T-cell (primary cell): ENCODE data around the gene CD74. TPM values are rescaled to one million over a fixed set of nuclear protein-coding genes. Genes with fewer than 3 reads are reported as not detected.

Source experiments
- ATAC-seq, 4 experiments: fragments of 200-7000 bp in 3 of 4; fragments of 150-1000 bp in 1 of 4; cut with Tn5 transposase; replicated peaks in 1 of 4; 1 replicate in 3 of 4; 2 replicates in 1 of 4; pipeline ENCODE4 v1.10.0; 2021; ENCODE audit warnings: moderate library complexity in 3 of 4, mild to moderate bottlenecking in 2 of 4, moderate number of reproducible peaks in 1 of 4
- CTCF ChIA-PET, 2 donors: fragments of 300-600 bp; sonication (Branson Sonifier 250); formaldehyde crosslinking; loops; one replicate each; lab custom pipeline; 2022; ENCODE audit warnings: antibody characterized with exemption in 2 of 2; lab: Charles Lee
- POLR2A ChIA-PET, 2 donors: fragments of 300-600 bp; sonication (Branson Sonifier 250); formaldehyde crosslinking; loops; one replicate each; lab custom pipeline; 2022; ENCODE audit warnings: antibody characterized with exemption in 2 of 2; lab: Charles Lee
- DNase-seq, 35 experiments: peaks; one replicate each; pipeline versions ENCODE4 v3.0.0 to v3.0.0-alpha.2; 2013 to 2023
- H3K27ac ChIP-seq: one replicate; pipeline ENCODE4 v1.5.1; 2013; ENCODE audit warnings: low read length
- H3K27me3 ChIP-seq, 2 experiments: replicated peaks in 1 of 2; 1 replicate in 1 of 2; 2 replicates in 1 of 2; pipeline versions ENCODE4 v1.6.1 to v1.7.0; 2013; ENCODE audit warnings: low read length in 1 of 2, mixed read lengths in 1 of 2; ENCODE audit not compliant: control insufficient read depth in 2 of 2, insufficient read depth in 2 of 2; ENCODE audit errors: extremely low read depth in 1 of 2
- H3K36me3 ChIP-seq, 2 donors: 1 replicate in 1 of 2; 2 replicates in 1 of 2; pipeline versions ENCODE4 v1.6.1 to v1.7.0; 2013; ENCODE audit warnings: low read length in 1 of 2; ENCODE audit not compliant: control insufficient read depth in 2 of 2, insufficient read depth in 1 of 2; ENCODE audit errors: extremely low read depth in 1 of 2
- H3K4me1 ChIP-seq, 2 experiments: 1 replicate in 1 of 2; 2 replicates in 1 of 2; pipeline versions ENCODE4 v1.6.1 to v1.7.0; 2013; ENCODE audit warnings: low read length in 2 of 2, mixed read lengths in 1 of 2; ENCODE audit not compliant: insufficient read depth in 2 of 2, control insufficient read depth in 1 of 2; ENCODE audit errors: extremely low read depth in 1 of 2
- H3K4me3 ChIP-seq, 2 donors: 1 replicate in 1 of 2; 2 replicates in 1 of 2; pipeline versions ENCODE4 v1.5.1 to v1.7.0; 2013; ENCODE audit warnings: mild to moderate bottlenecking in 2 of 2, low read length in 1 of 2, moderate library complexity in 1 of 2; ENCODE audit not compliant: control insufficient read depth in 1 of 2; ENCODE audit errors: extremely low read depth in 1 of 2
- H3K9me3 ChIP-seq: 2 replicates; pipeline ENCODE4 v1.7.0; 2013
- H3K27ac Mint-ChIP-seq, 2 donors: one replicate each; pipeline ENCODE4 v1.8.0; 2020 to 2021; ENCODE audit warnings: mild to moderate bottlenecking in 2 of 2, mixed read lengths in 2 of 2
- H3K27me3 Mint-ChIP-seq, 2 donors: one replicate each; pipeline ENCODE4 v1.8.0; 2021 to 2022; ENCODE audit warnings: mixed read lengths in 2 of 2
- H3K36me3 Mint-ChIP-seq: one replicate; pipeline ENCODE4 v1.8.0; 2021; ENCODE audit warnings: mixed read lengths
- H3K4me1 Mint-ChIP-seq, 3 donors: one replicate each; pipeline ENCODE4 v1.8.0; 2020 to 2022; ENCODE audit warnings: mixed read lengths in 3 of 3, mild to moderate bottlenecking in 1 of 3
- H3K4me3 Mint-ChIP-seq, 3 donors: one replicate each; pipeline ENCODE4 v1.8.0; 2020 to 2022; ENCODE audit warnings: mild to moderate bottlenecking in 3 of 3, mixed read lengths in 3 of 3, moderate library complexity in 3 of 3
- H3K9me3 Mint-ChIP-seq, 3 donors: one replicate each; pipeline ENCODE4 v1.8.0; 2020 to 2022; ENCODE audit warnings: mixed read lengths in 3 of 3
- WGBS: methylation state at CpG from one replicate; pipeline ENCODE4 v1.1.5; 2013; ENCODE audit warnings: missing lambda C conversion rate; ENCODE audit not compliant: insufficient coverage; 5-methylcytosine and 5-hydroxymethylcytosine counted together
- total RNA-seq, 35 experiments: library from RNA in 6 of 35; stranded (reverse) in 6 of 35; fragments of 120-200 nt in 1 of 35; gene quantifications; one replicate each; pipeline versions ENCODE4 v1.2.1 to v1.2.4 and lab custom pipeline; 2013 to 2026

Gene CD74
- total RNA-seq, 5 donors from 2014 or later (not counting 1 experiment from before 2014, with no cell fraction given): 201 to 512 (median 406) TPM

GRCh38 chr5:150386024-150386855 is 26.5 kb downstream of the CD74 start:
- no peak overlapping the region for H3K27ac Mint-ChIP-seq
- H3K36me3 Mint-ChIP-seq: peaks cover 54% of the 10 kb centered on the region
- Histone ChIP-seq H3K27me3 (no peaks in the 10 kb centered on the region), H3K4me3 (no peak overlapping the region), H3K4me1 (no peaks in the 10 kb centered on the region), H3K9me3 (no peaks in the 10 kb centered on the region), H3K36me3 (peaks cover 29 to 99% of the 10 kb centered on the region in 2 donors), H3K27ac (no peak overlapping the region)
- no peaks in the 10 kb centered on the region for H3K9me3 Mint-ChIP-seq
- no peaks in the 10 kb centered on the region for H3K4me1 Mint-ChIP-seq
- no peak for ATAC-seq
- no peak for DNase-seq
- CTCF ChIA-PET: no interaction called here
- POLR2A ChIA-PET: interaction anchor here in 1 of 2 donors (1.0 kb wide), 1 partner anchor 21 kb away, joined by 4 read pairs; no protein-coding TSS in a partner anchor
- no peak overlapping the region for H3K4me3 Mint-ChIP-seq
- 77% methylated on average over 3 of the region's 15 CpGs for WGBS
- no peaks in the 10 kb centered on the region for H3K27me3 Mint-ChIP-seq

- peaks cover 59% of the 10 kb centered on the region for H3K36me3 Mint-ChIP-seq
- no peaks in the 10 kb centered on the region for H3K4me1 ChIP-seq
- no peaks in the 10 kb centered on the region for H3K27me3 ChIP-seq
- H3K4me1 Mint-ChIP-seq: no peaks in the 10 kb centered on the region
- DNase-seq (no peak), ATAC-seq (no peak)
- H3K9me3 Mint-ChIP-seq: no peaks in the 10 kb centered on the region
- no peak overlapping the region for H3K27ac Mint-ChIP-seq
- H3K4me3 Mint-ChIP-seq: no peak overlapping the region
- ChIA-PET CTCF (no interaction called here), POLR2A (no interaction called here)
- H3K27me3 Mint-ChIP-seq: no peaks in the 10 kb centered on the region
- no peak overlapping the region for H3K4me3 ChIP-seq
- WGBS: no CpG with 5 or more reads among the region's 5 CpGs
- H3K27ac ChIP-seq: no peak overlapping the region
- peaks cover 29 to 98% of the 10 kb centered on the region in 2 donors for H3K36me3 ChIP-seq
- no peaks in the 10 kb centered on the region for H3K9me3 ChIP-seq
Observed at GRCh38 chr5:150384701-150385100, 28.0 kb downstream of the CD74 start.

GRCh38 chr5:150377964-150378694 is 34.6 kb downstream of the CD74 start:
- peaks cover 39 to 98% of the 10 kb centered on the region in 2 donors for H3K36me3 ChIP-seq
- ATAC-seq (no peak), DNase-seq (no peak)
- peaks cover 68% of the 10 kb centered on the region for H3K36me3 Mint-ChIP-seq
- peak overlapping the region; percentile 72 for H3K27ac ChIP-seq
- ChIA-PET POLR2A (interaction anchor here in 1 of 2 donors (0.6 kb wide), 1 partner anchor 40 kb away, joined by 7 read pairs; no protein-coding TSS in a partner anchor), CTCF (no interaction called here)
- H3K4me1 Mint-ChIP-seq: peaks cover 0 to 13% (median 7%) of the 10 kb centered on the region in 3 donors
- no peaks in the 10 kb centered on the region for H3K9me3 Mint-ChIP-seq
- H3K4me3 ChIP-seq: no peak overlapping the region
- WGBS: 100% methylated on average over 2 of the region's 5 CpGs
- H3K4me3 Mint-ChIP-seq: no peak overlapping the region
- H3K4me1 ChIP-seq: peaks cover 0 to 50% of the 10 kb centered on the region in 2 experiments
- peak overlapping the region; percentile 52 to 80 for H3K27ac Mint-ChIP-seq
- no peaks in the 10 kb centered on the region for H3K27me3 Mint-ChIP-seq
- H3K9me3 ChIP-seq: no peaks in the 10 kb centered on the region
- H3K27me3 ChIP-seq: no peaks in the 10 kb centered on the region

- H3K27me3 Mint-ChIP-seq: no peaks in the 10 kb centered on the region
- ChIA-PET CTCF (interaction anchor here in 1 of 2 donors (0.7 kb wide), 1 partner anchor 59 kb away, joined by 3 read pairs; no protein-coding TSS in a partner anchor), POLR2A (no interaction called here)
- Histone ChIP-seq H3K36me3 (peaks cover 40 to 98% of the 10 kb centered on the region in 2 donors), H3K27me3 (no peaks in the 10 kb centered on the region), H3K4me1 (peaks cover 0 to 50% of the 10 kb centered on the region in 2 experiments), H3K27ac (peak overlapping the region; percentile 72), H3K9me3 (no peaks in the 10 kb centered on the region), H3K4me3 (no peak overlapping the region)
- DNase-seq (peak in 1 of 35 experiments; percentile 39), ATAC-seq (peak in 2 of 4 experiments; percentile 57 to 61)
- peaks cover 0 to 13% (median 7%) of the 10 kb centered on the region in 3 donors for H3K4me1 Mint-ChIP-seq
- peak overlapping the region; percentile 80 to 88 for H3K27ac Mint-ChIP-seq
- WGBS: 51% methylated on average over 7 of the region's 10 CpGs
- H3K9me3 Mint-ChIP-seq: no peaks in the 10 kb centered on the region
- H3K4me3 Mint-ChIP-seq: no peak overlapping the region
- peaks cover 72% of the 10 kb centered on the region for H3K36me3 Mint-ChIP-seq
Observed at GRCh38 chr5:150376799-150377771, 35.6 kb downstream of the CD74 start.

GRCh38 chr5:150374651-150375050 is 38.1 kb downstream of the CD74 start:
- Histone ChIP-seq H3K4me3 (no peak overlapping the region), H3K27me3 (no peaks in the 10 kb centered on the region), H3K36me3 (peaks cover 51 to 99% of the 10 kb centered on the region in 2 donors), H3K4me1 (peaks cover 0 to 50% of the 10 kb centered on the region in 2 experiments), H3K27ac (peak overlapping the region; percentile 7), H3K9me3 (no peaks in the 10 kb centered on the region)
- ChIA-PET POLR2A (interaction anchor here in 1 of 2 donors (0.6 kb wide), 1 partner anchor 35 kb away, joined by 3 read pairs; no protein-coding TSS in a partner anchor), CTCF (no interaction called here)
- 90% methylated on average over 9 of the region's 11 CpGs for whole genome bisulfite sequencing
- DNase-seq (no peak), ATAC-seq (no peak)
- Mint-ChIP-seq H3K27ac (no peak overlapping the region), H3K9me3 (no peaks in the 10 kb centered on the region), H3K4me3 (no peak overlapping the region), H3K36me3 (peaks cover 72% of the 10 kb centered on the region), H3K4me1 (peaks cover 0 to 13% (median 7%) of the 10 kb centered on the region in 3 donors), H3K27me3 (no peaks in the 10 kb centered on the region)
